GM12878 (cell line): ENCODE measurements around the gene KRTAP5-10. TPM values are rescaled to one million over a fixed set of nuclear protein-coding genes. Genes with fewer than 3 reads are reported as not detected.
"Not testable (repeated sequence)": the region's sequence is repeated elsewhere in the genome, so short reads cannot be mapped to it uniquely, and the experiment has no call there.

Source experiments
- ATAC-seq: fragments of 200-7000 bp; cut with Tn5 transposase; 3 replicates; pipeline ENCODE4 v1.9.1; 2020; ENCODE audit warnings: mild to moderate bottlenecking, moderate library complexity
- BruUV-seq: library from RNA; stranded (reverse); fragments of 400-500 nt; replicated peaks from 2 replicates; lab custom pipeline; 2021; lab: Mats Ljungman, UMichigan
- CTCF ChIA-PET: fragments of 300-600 bp; sonication (Branson Sonifier 250); formaldehyde crosslinking; extraction: SDS; loops from one replicate; lab custom pipeline; 2021; ENCODE audit warnings: inconsistent platforms; lab: Yijun Ruan, JAX
- POLR2A ChIA-PET: fragments of 350-600 bp; formaldehyde crosslinking; extraction: SDS; loops from one replicate; lab custom pipeline; 2021; ENCODE audit warnings: inconsistent platforms; lab: Charles Lee
- RAD21 ChIA-PET: fragments of 300-600 bp; sonication (Branson Sonifier 250); formaldehyde crosslinking; loops from one replicate; lab custom pipeline; 2023; ENCODE audit warnings: antibody characterized with exemption; ENCODE audit not compliant: unreplicated experiment; lab: Charles Lee
- SMC1A ChIA-PET: fragments of 300-600 bp; sonication (Branson Sonifier 250); formaldehyde crosslinking; loops from one replicate; lab custom pipeline; 2023; ENCODE audit not compliant: unreplicated experiment, uncharacterized antibody; lab: Charles Lee
- DNase-seq: peaks from one replicate; pipeline ENCODE4 v3.0.0-alpha.2; 2011; ENCODE audit warnings: low read depth, low spot score
- FAIRE-seq: peaks from 3 replicates; lab custom pipeline; 2011; peaks lifted over from hg19 to GRCh38; lab: Jason Lieb, UNC
- H2AFZ ChIP-seq: 2 replicates; pipeline ENCODE4 v1.6.0; 2011; ENCODE audit warnings: low read depth, low read length, control low read depth; ENCODE audit not compliant: control insufficient read depth
- H3K27ac ChIP-seq: 2 replicates; pipeline ENCODE4 v1.5.1; 2011; ENCODE audit warnings: control low read depth; ENCODE audit not compliant: control insufficient read depth, insufficient read depth
- H3K27me3 ChIP-seq, 2 experiments: replicated peaks in 1 of 2; 2 replicates each; pipeline versions ENCODE4 v1.6.0 to v1.6.1; 2011; ENCODE audit warnings: low read length in 1 of 2; ENCODE audit not compliant: control insufficient read depth in 2 of 2, insufficient read depth in 2 of 2
- H3K36me3 ChIP-seq, 2 experiments: 2 replicates each; pipeline ENCODE4 v1.5.1; 2011; ENCODE audit warnings: low read length in 1 of 2; ENCODE audit not compliant: control insufficient read depth in 2 of 2, insufficient read depth in 2 of 2
- H3K4me1 ChIP-seq: 2 replicates; pipeline ENCODE4 v1.6.1; 2011; ENCODE audit warnings: mild to moderate bottlenecking, low read length, moderate library complexity, mixed read lengths; ENCODE audit not compliant: control insufficient read depth, insufficient read depth
- H3K4me2 ChIP-seq: 2 replicates; pipeline ENCODE4 v1.6.0; 2011; ENCODE audit warnings: control low read depth; ENCODE audit not compliant: control insufficient read depth, insufficient read depth
- H3K4me3 ChIP-seq: fragments of 200-600 bp; sonication (generic); 2 replicates; pipeline ENCODE4 v1.5.1; 2016
- H3K79me2 ChIP-seq: 2 replicates; pipeline ENCODE4 v1.6.0; 2011; ENCODE audit warnings: low read length; ENCODE audit not compliant: control insufficient read depth, insufficient read depth
- H3K9ac ChIP-seq: 2 replicates; pipeline ENCODE4 v1.8.0; 2011; ENCODE audit warnings: low read length, control low read depth, mixed read lengths; ENCODE audit not compliant: control insufficient read depth, insufficient read depth
- H3K9me3 ChIP-seq: replicated peaks from 3 replicates; pipeline ENCODE4 v1.5.1; 2011; ENCODE audit warnings: mild to moderate bottlenecking, low read length; ENCODE audit not compliant: control insufficient read depth, insufficient read depth
- H4K20me1 ChIP-seq: 2 replicates; pipeline ENCODE4 v1.6.0; 2011; ENCODE audit not compliant: control insufficient read depth, insufficient read depth
- BHLHE40 ChIP-seq, 2 experiments: fragments of 450-650 bp in 1 of 2; IDR thresholded peaks; 2 replicates each; pipeline ENCODE4 v1.6.1; 2011 to 2017; ENCODE audit warnings: low read depth in 2 of 2, borderline replicate concordance in 1 of 2, improper control_type of control experiment in 1 of 2, low read length in 1 of 2, mild to moderate bottlenecking in 1 of 2
- SIN3A ChIP-seq: IDR thresholded peaks from 2 replicates; pipeline ENCODE4 v1.6.1; 2012; ENCODE audit warnings: low read depth, low read length, improper control_type of control experiment
- ZNF24 ChIP-seq: fragments of 450-650 bp; IDR thresholded peaks from 2 replicates; pipeline ENCODE4 v1.6.1; 2017; ENCODE audit warnings: antibody characterized with exemption, mild to moderate bottlenecking
- ZNF384 ChIP-seq: IDR thresholded peaks from 2 replicates; pipeline ENCODE4 v1.6.1; 2012; ENCODE audit warnings: low read depth, mild to moderate bottlenecking, low read length, improper control_type of control experiment, borderline replicate concordance
- WGBS: methylation state at CpG from one replicate; pipeline ENCODE4 v1.1.6; 2016; ENCODE audit warnings: low lambda C conversion rate; ENCODE audit not compliant: insufficient replicate concordance, insufficient coverage; ENCODE audit errors: missing lambda C conversion rate; 5-methylcytosine and 5-hydroxymethylcytosine counted together
- in situ Hi-C: fragments of 300-500 bp; cut with MboI; formaldehyde crosslinking; loops from 9 replicates; pipeline ENCODE4 v1.14.3; 2018; ENCODE audit warnings: mixed read lengths
- intact Hi-C: fragments of 100-400 bp; cut with micrococcal nuclease; formaldehyde crosslinking; loops from one replicate; pipeline ENCODE4 v1.14.2; 2022; ENCODE audit not compliant: unreplicated experiment
- polyA plus RNA-seq, 11 experiments: library from polyadenylated mRNA; depleted of rRNA in 4 of 11; unstranded in 6 of 11; stranded (reverse) in 5 of 11; fragments of >200 nt; fragmentation: Nextera tagmentation in 4 of 11; fragmentation: Illumina TruSeq in 1 of 11; extraction: Ambion mirVana in 4 of 11; extraction: Trizol in 1 of 11; gene quantifications; 1 replicate in 1 of 11; 2 replicates in 10 of 11; pipeline versions ENCODE4 v1.2.1 to v1.2.3, GENCODE V29; 2011 to 2016; ENCODE audit warnings: inconsistent platforms in 2 of 11, missing spikeins in 2 of 11, low read depth in 1 of 11
- total RNA-seq, 4 experiments: library from RNA; depleted of rRNA in 3 of 4; stranded (reverse); fragments of >200 nt in 3 of 4; fragmentation: Illumina TruSeq in 1 of 4; extraction: Trizol in 1 of 4; gene quantifications; 2 replicates each; pipeline versions ENCODE4 v1.2.1 to v1.2.3, GENCODE V29; 2013 to 2021
- TF ChIP-seq, protein P1 (sequence below): fragments of 450-650 bp; IDR thresholded peaks from 2 replicates; pipeline ENCODE4 v1.6.1; 2017; ENCODE audit warnings: antibody characterized with exemption, mild to moderate bottlenecking, moderate library complexity
- TF ChIP-seq, protein P2 (sequence below): fragments of 450-650 bp; IDR thresholded peaks from 2 replicates; pipeline ENCODE4 v1.6.1; 2016; ENCODE audit warnings: mild to moderate bottlenecking, moderate library complexity, borderline replicate concordance
- TF ChIP-seq, protein P3 (sequence below): IDR thresholded peaks from 2 replicates; pipeline ENCODE4 v1.6.1; 2011; ENCODE audit warnings: low read depth, mild to moderate bottlenecking, low read length, moderate library complexity, borderline replicate concordance; ENCODE audit errors: extremely low read depth

KRTAP5-10 gene
- total and polyA plus RNA-seq, 10 of the 15 experiments (the other 5 are each of a cell fraction or from before 2014, with no cell fraction given) = 0.06 to 0.10 (median 0.06) TPM; not detected in 7

DNA sequence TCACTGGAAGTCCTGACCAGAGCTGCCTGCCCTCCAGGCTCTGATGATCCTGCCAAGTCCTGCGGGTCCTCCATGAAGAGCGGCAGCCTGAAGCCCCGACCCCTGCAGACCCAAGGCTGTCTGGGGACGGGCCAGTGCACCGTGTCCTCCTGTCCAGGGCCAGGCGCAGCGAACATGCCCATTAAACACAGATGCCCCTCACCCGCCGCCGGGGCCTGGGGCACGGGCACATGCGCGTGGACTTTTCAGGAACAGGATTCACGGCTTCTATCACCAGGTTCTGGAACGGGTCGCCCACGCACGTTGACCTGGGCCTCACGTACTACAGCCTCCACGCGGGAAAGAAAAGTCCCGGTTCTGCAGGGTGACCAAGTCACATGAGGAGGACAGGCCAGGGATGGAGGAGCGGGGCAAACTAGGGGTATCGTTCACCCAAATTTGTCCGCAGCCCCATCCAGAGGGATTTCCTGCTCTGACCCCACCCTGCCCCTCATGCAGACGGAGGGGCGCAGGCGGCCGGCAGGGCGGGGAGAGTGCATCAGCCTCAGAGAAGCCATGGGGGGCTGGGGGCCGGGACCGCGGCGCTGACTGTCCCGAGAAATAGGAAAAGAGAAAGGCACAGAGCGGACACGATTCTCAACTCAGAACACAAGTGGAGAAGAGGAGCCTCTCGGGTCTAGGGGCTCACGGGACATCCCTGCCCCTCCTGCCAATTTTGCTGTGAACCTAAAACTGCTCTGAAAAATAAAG, 5.9 kb downstream of the KRTAP5-10 start:
- H3K27me3 ChIP-seq, DNase-seq, H3K9me3 ChIP-seq, FAIRE-seq, H2AFZ ChIP-seq, SMC1A ChIA-PET, RAD21 ChIA-PET, ATAC-seq, POLR2A ChIA-PET, in situ Hi-C loops, H3K9ac ChIP-seq, H4K20me1 ChIP-seq, H3K4me3 ChIP-seq, H3K79me2 ChIP-seq, H3K4me1 ChIP-seq, BruUV-seq, H3K4me2 ChIP-seq, H3K27ac ChIP-seq, CTCF ChIA-PET, intact Hi-C loops, H3K36me3 ChIP-seq: not testable (repeated sequence)
- 67% methylated on average over 24 of the region's 39 CpGs for WGBS

DNA sequence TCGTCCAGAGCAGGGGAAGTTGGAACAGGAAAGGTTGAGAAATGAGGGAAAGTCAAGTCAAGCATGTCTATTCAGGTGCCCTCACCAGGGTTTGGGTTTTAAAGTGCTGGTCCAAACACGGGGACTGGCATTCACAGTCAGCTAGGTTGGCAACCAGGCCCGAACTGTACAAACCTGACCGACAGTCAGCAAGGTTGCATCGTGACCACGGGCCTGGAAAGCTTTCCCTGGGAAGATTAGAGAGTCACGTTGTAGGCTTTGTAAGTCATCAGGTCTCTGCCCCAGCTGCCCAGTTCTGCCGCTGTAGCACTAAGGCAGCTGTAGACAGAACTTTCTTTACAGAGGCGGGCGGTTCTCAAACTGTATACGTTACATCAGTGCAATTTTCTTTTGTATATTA, 7.4 kb downstream of the KRTAP5-10 start:
- ATAC-seq (no peak), DNase-seq (no peak), FAIRE-seq (no peak)
- SMC1A ChIA-PET = interaction anchor here (1.3 kb wide), 1 partner anchor 10 kb away, joined by 3 read pairs; no protein-coding TSS in a partner anchor
- H3K27ac ChIP-seq = no peak overlapping the region
- BruUV-seq = no TSS peak
- no peaks in the 10 kb centered on the region for H3K9me3 ChIP-seq
- no peaks in the 10 kb centered on the region; the same call in 1 of the 2 replicates for H4K20me1 ChIP-seq
- POLR2A ChIA-PET = no interaction called here
- in situ Hi-C loops (no loop called here), intact Hi-C loops (no loop called here)
- 40% methylated on average over 11 of the region's 11 CpGs for WGBS
- RAD21 ChIA-PET = no interaction called here
- H2AFZ ChIP-seq = no peak overlapping the region
- no peaks in the 10 kb centered on the region for H3K36me3 ChIP-seq
- H3K27me3 ChIP-seq = no peaks in the 10 kb centered on the region; a peak in 2 of 4 replicates
- no peak overlapping the region for H3K4me3 ChIP-seq
- H3K79me2 ChIP-seq = no peaks in the 10 kb centered on the region
- CTCF ChIA-PET = no interaction called here
- no peaks in the 10 kb centered on the region for H3K4me1 ChIP-seq
- H3K9ac ChIP-seq = no peak overlapping the region
- H3K4me2 ChIP-seq = no peak overlapping the region
- TF ChIP-seq, protein P1, sequence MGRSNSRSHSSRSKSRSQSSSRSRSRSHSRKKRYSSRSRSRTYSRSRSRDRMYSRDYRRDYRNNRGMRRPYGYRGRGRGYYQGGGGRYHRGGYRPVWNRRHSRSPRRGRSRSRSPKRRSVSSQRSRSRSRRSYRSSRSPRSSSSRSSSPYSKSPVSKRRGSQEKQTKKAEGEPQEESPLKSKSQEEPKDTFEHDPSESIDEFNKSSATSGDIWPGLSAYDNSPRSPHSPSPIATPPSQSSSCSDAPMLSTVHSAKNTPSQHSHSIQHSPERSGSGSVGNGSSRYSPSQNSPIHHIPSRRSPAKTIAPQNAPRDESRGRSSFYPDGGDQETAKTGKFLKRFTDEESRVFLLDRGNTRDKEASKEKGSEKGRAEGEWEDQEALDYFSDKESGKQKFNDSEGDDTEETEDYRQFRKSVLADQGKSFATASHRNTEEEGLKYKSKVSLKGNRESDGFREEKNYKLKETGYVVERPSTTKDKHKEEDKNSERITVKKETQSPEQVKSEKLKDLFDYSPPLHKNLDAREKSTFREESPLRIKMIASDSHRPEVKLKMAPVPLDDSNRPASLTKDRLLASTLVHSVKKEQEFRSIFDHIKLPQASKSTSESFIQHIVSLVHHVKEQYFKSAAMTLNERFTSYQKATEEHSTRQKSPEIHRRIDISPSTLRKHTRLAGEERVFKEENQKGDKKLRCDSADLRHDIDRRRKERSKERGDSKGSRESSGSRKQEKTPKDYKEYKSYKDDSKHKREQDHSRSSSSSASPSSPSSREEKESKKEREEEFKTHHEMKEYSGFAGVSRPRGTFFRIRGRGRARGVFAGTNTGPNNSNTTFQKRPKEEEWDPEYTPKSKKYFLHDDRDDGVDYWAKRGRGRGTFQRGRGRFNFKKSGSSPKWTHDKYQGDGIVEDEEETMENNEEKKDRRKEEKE = no peak
- no peak for TF ChIP-seq ZNF384
- TF ChIP-seq, protein P2, sequence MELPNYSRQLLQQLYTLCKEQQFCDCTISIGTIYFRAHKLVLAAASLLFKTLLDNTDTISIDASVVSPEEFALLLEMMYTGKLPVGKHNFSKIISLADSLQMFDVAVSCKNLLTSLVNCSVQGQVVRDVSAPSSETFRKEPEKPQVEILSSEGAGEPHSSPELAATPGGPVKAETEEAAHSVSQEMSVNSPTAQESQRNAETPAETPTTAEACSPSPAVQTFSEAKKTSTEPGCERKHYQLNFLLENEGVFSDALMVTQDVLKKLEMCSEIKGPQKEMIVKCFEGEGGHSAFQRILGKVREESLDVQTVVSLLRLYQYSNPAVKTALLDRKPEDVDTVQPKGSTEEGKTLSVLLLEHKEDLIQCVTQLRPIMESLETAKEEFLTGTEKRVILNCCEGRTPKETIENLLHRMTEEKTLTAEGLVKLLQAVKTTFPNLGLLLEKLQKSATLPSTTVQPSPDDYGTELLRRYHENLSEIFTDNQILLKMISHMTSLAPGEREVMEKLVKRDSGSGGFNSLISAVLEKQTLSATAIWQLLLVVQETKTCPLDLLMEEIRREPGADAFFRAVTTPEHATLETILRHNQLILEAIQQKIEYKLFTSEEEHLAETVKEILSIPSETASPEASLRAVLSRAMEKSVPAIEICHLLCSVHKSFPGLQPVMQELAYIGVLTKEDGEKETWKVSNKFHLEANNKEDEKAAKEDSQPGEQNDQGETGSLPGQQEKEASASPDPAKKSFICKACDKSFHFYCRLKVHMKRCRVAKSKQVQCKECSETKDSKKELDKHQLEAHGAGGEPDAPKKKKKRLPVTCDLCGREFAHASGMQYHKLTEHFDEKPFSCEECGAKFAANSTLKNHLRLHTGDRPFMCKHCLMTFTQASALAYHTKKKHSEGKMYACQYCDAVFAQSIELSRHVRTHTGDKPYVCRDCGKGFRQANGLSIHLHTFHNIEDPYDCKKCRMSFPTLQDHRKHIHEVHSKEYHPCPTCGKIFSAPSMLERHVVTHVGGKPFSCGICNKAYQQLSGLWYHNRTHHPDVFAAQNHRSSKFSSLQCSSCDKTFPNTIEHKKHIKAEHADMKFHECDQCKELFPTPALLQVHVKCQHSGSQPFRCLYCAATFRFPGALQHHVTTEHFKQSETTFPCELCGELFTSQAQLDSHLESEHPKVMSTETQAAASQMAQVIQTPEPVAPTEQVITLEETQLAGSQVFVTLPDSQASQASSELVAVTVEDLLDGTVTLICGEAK = no peak
- TF ChIP-seq, protein P3, sequence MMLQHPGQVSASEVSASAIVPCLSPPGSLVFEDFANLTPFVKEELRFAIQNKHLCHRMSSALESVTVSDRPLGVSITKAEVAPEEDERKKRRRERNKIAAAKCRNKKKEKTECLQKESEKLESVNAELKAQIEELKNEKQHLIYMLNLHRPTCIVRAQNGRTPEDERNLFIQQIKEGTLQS = no peak
- TF ChIP-seq SIN3A = no peak
- no peak for TF ChIP-seq ZNF24
- TF ChIP-seq BHLHE40 (IDR thresholded peaks at IDR 0.05; ENCODE audit: borderline replicate concordance in 1 of 2, low read depth in 2 of 2, low read length in 1 of 2) = no peak
